CD4-positive, CD25-positive, alpha-beta regulatory T cell (primary cell): ENCODE data around the gene ADGRG6. TPM values are rescaled to one million over a fixed set of nuclear protein-coding genes. Genes with fewer than 3 reads are reported as not detected.

Experiments used
- ATAC-seq, 2 donors: fragments of 150-1000 bp; cut with Tn5 transposase; one replicate each; pipeline ENCODE4 v1.10.0; 2021; ENCODE audit warnings: low read depth in 2 of 2, moderate number of reproducible peaks in 2 of 2, moderate library complexity in 1 of 2
- DNase-seq, 3 donors: peaks; one replicate each; pipeline versions ENCODE4 v3.0.0 to v3.0.0-alpha.2; 2012 to 2022; ENCODE audit warnings: mixed read lengths in 1 of 3
- H3K27ac ChIP-seq: one replicate; pipeline ENCODE4 v1.7.0; 2013; ENCODE audit warnings: mild to moderate bottlenecking, low read length; ENCODE audit not compliant: insufficient read depth, poor library complexity, severe bottlenecking
- H3K27me3 ChIP-seq: one replicate; pipeline ENCODE4 v1.7.0; 2013; ENCODE audit warnings: low read length; ENCODE audit not compliant: control insufficient read depth, insufficient read depth
- H3K36me3 ChIP-seq: one replicate; pipeline ENCODE4 v1.7.0; 2013; ENCODE audit warnings: mild to moderate bottlenecking, low read length, moderate library complexity; ENCODE audit not compliant: control insufficient read depth, insufficient read depth
- H3K4me1 ChIP-seq: 2 replicates; pipeline ENCODE4 v1.7.0; 2013; ENCODE audit warnings: mild to moderate bottlenecking, low read length; ENCODE audit not compliant: insufficient read depth, control insufficient read depth, poor library complexity, severe bottlenecking
- H3K4me3 ChIP-seq: one replicate; pipeline ENCODE4 v1.7.0; 2013; ENCODE audit warnings: low read depth, mild to moderate bottlenecking, low read length, moderate library complexity
- H3K9me3 ChIP-seq, 2 experiments: 1 replicate in 1 of 2; 2 replicates in 1 of 2; pipeline ENCODE4 v1.7.0; 2013; ENCODE audit warnings: low read length in 2 of 2, mild to moderate bottlenecking in 1 of 2, moderate library complexity in 1 of 2; ENCODE audit not compliant: control insufficient read depth in 2 of 2
- H3K27ac Mint-ChIP-seq, 3 donors: one replicate each; pipeline ENCODE4 v1.8.0; 2020 to 2022; ENCODE audit warnings: mild to moderate bottlenecking in 3 of 3, mixed read lengths in 3 of 3, moderate library complexity in 2 of 3
- H3K27me3 Mint-ChIP-seq: one replicate; pipeline ENCODE4 v1.8.0; 2022; ENCODE audit warnings: mild to moderate bottlenecking, mixed read lengths
- H3K36me3 Mint-ChIP-seq: one replicate; pipeline ENCODE4 v1.8.0; 2020; ENCODE audit warnings: mixed read lengths
- H3K4me1 Mint-ChIP-seq, 4 donors: one replicate each; pipeline ENCODE4 v1.8.0; 2020 to 2022; ENCODE audit warnings: mixed read lengths in 4 of 4, mild to moderate bottlenecking in 1 of 4
- H3K4me3 Mint-ChIP-seq, 4 donors: one replicate each; pipeline ENCODE4 v1.8.0; 2020 to 2022; ENCODE audit warnings: mild to moderate bottlenecking in 4 of 4, mixed read lengths in 4 of 4, moderate library complexity in 3 of 4
- H3K9me3 Mint-ChIP-seq, 7 donors: one replicate each; pipeline ENCODE4 v1.8.0; 2020 to 2022; ENCODE audit warnings: mixed read lengths in 7 of 7, mild to moderate bottlenecking in 3 of 7, moderate library complexity in 2 of 7
- polyA plus RNA-seq, 4 donors: library from polyadenylated mRNA; unstranded; fragments of 300-500 nt; fragmentation: Illumina TruSeq; gene quantifications; one replicate each; pipeline ENCODE4 v1.2.3, GENCODE V29; 2021
- total RNA-seq: library from RNA; stranded (reverse); gene quantifications from one replicate; pipeline ENCODE4 v1.2.3, GENCODE V29; 2022

Gene ADGRG6
- total and polyA plus RNA-seq, 5 donors from 2014 or later = 0.74 TPM; not detected in 4

DNA sequence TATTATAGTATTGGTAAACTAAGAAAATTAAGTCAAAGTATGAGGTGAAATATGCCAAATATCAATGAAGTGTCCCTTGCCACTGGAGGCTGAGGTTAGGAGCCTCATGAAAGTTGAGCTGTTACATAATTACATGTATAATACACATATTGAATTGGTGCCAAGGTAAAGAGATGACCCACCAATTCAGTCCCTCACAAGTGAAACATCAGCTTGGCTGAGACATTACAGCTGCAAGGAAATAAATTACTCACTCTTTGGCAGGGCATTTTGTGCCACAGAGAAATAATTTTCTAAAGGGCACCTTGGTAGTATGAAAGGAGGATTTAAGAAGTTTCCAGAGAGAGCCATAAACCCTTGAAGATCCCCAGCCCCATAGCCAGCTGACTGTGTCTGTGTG is 127.4 kb downstream of the ADGRG6 start:
- Mint-ChIP-seq H3K4me1 (no peaks in the 10 kb centered on the region), H3K4me3 (no peak overlapping the region), H3K9me3 (peaks cover 0 to 7% (median 3%) of the 10 kb centered on the region in 7 donors), H3K36me3 (no peaks in the 10 kb centered on the region), H3K27me3 (no peaks in the 10 kb centered on the region), H3K27ac (no peak overlapping the region)
- Histone ChIP-seq H3K9me3 (no peaks in the 10 kb centered on the region), H3K36me3 (no peaks in the 10 kb centered on the region), H3K27me3 (no peaks in the 10 kb centered on the region), H3K27ac (no peak overlapping the region), H3K4me1 (no peaks in the 10 kb centered on the region), H3K4me3 (no peak overlapping the region)
- no peak for DNase-seq
- no peak for ATAC-seq

GRCh38 chr6:142433419-142433818 is 131.6 kb downstream of the ADGRG6 start:
- Mint-ChIP-seq H3K27me3 (no peaks in the 10 kb centered on the region), H3K27ac (no peak overlapping the region), H3K36me3 (no peaks in the 10 kb centered on the region), H3K4me3 (no peak overlapping the region), H3K4me1 (no peaks in the 10 kb centered on the region), H3K9me3 (peaks cover 0 to 2% (median 0%) of the 10 kb centered on the region in 7 donors)
- Histone ChIP-seq H3K9me3 (no peaks in the 10 kb centered on the region), H3K27me3 (no peaks in the 10 kb centered on the region), H3K4me1 (no peaks in the 10 kb centered on the region), H3K36me3 (no peaks in the 10 kb centered on the region), H3K27ac (no peak overlapping the region), H3K4me3 (no peak overlapping the region)
- DNase-seq (no peak), ATAC-seq (no peak)

GRCh38 chr6:142438898-142439297 is 137.1 kb downstream of the ADGRG6 start:
- Histone ChIP-seq H3K4me3 (no peak overlapping the region), H3K9me3 (no peaks in the 10 kb centered on the region), H3K36me3 (no peaks in the 10 kb centered on the region), H3K4me1 (no peaks in the 10 kb centered on the region), H3K27me3 (peaks cover 2% of the 10 kb centered on the region), H3K27ac (no peak overlapping the region)
- DNase-seq (no peak), ATAC-seq (no peak)
- H3K4me3 Mint-ChIP-seq = no peak overlapping the region
- H3K9me3 Mint-ChIP-seq = peaks cover 0 to 2% (median 0%) of the 10 kb centered on the region in 7 donors
- no peak overlapping the region for H3K27ac Mint-ChIP-seq
- peaks cover 4% of the 10 kb centered on the region for H3K27me3 Mint-ChIP-seq
- no peaks in the 10 kb centered on the region for H3K4me1 Mint-ChIP-seq
- no peaks in the 10 kb centered on the region for H3K36me3 Mint-ChIP-seq

GRCh38 chr6:142440600-142441293 is 138.9 kb downstream of the ADGRG6 start:
- ATAC-seq = no peak

GRCh38 chr6:142441716-142442115 is 139.9 kb downstream of the ADGRG6 start:
- H3K4me1 Mint-ChIP-seq = no peaks in the 10 kb centered on the region
- Histone ChIP-seq H3K27me3 (peaks cover 4% of the 10 kb centered on the region), H3K9me3 (no peaks in the 10 kb centered on the region), H3K36me3 (no peaks in the 10 kb centered on the region), H3K27ac (no peak overlapping the region), H3K4me3 (no peak overlapping the region), H3K4me1 (no peaks in the 10 kb centered on the region)
- ATAC-seq (no peak), DNase-seq (no peak)
- peaks cover 4% of the 10 kb centered on the region for H3K27me3 Mint-ChIP-seq
- H3K9me3 Mint-ChIP-seq = no peaks in the 10 kb centered on the region
- H3K4me3 Mint-ChIP-seq = no peak overlapping the region
- no peaks in the 10 kb centered on the region for H3K36me3 Mint-ChIP-seq
- H3K27ac Mint-ChIP-seq = no peak overlapping the region

More at GRCh38 chr6:142440600-142441293, 138.9 kb downstream of the ADGRG6 start:
- Mint-ChIP-seq H3K27me3 (peaks cover 4% of the 10 kb centered on the region), H3K9me3 (no peaks in the 10 kb centered on the region), H3K4me1 (no peaks in the 10 kb centered on the region), H3K4me3 (no peak overlapping the region), H3K36me3 (no peaks in the 10 kb centered on the region), H3K27ac (no peak overlapping the region)
- Histone ChIP-seq H3K4me3 (no peak overlapping the region), H3K4me1 (no peaks in the 10 kb centered on the region), H3K36me3 (no peaks in the 10 kb centered on the region), H3K27ac (no peak overlapping the region), H3K27me3 (peaks cover 4% of the 10 kb centered on the region), H3K9me3 (no peaks in the 10 kb centered on the region)
- DNase-seq = no peak

GRCh38 chr6:142443102-142443501 is 141.3 kb downstream of the ADGRG6 start:
- Mint-ChIP-seq H3K27ac (no peak overlapping the region), H3K27me3 (peaks cover 4% of the 10 kb centered on the region), H3K36me3 (no peaks in the 10 kb centered on the region), H3K4me3 (no peak overlapping the region), H3K4me1 (no peaks in the 10 kb centered on the region), H3K9me3 (no peaks in the 10 kb centered on the region)
- DNase-seq = no peak
- Histone ChIP-seq H3K4me1 (no peaks in the 10 kb centered on the region), H3K4me3 (no peak overlapping the region), H3K27ac (no peak overlapping the region), H3K27me3 (peaks cover 4% of the 10 kb centered on the region), H3K9me3 (no peaks in the 10 kb centered on the region), H3K36me3 (no peaks in the 10 kb centered on the region)
- no peak for ATAC-seq

DNA sequence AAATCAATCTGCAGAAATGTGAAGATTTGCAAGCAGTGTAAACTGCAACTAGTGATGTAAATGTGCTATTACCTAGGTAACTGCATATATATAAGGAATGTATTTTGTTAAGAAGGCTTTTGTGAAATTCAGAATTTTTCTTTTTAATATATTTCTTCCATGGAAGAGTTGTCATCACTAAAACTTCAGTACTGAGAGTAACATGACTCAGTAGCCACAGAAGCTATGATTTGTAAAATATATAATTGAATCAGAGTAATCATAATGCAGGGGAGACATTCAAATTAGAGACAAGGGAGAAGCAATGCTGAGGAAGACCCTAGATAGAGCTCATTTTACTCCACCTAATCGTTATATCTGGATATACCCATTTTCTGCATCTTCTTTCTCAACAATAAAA is 141.7 kb downstream of the ADGRG6 start:
- Mint-ChIP-seq H3K36me3 (no peaks in the 10 kb centered on the region), H3K4me1 (no peaks in the 10 kb centered on the region), H3K27ac (no peak overlapping the region), H3K9me3 (no peaks in the 10 kb centered on the region), H3K27me3 (peaks cover 4% of the 10 kb centered on the region), H3K4me3 (no peak overlapping the region)
- no peak for ATAC-seq
- Histone ChIP-seq H3K9me3 (no peaks in the 10 kb centered on the region), H3K27ac (no peak overlapping the region), H3K36me3 (no peaks in the 10 kb centered on the region), H3K4me1 (no peaks in the 10 kb centered on the region), H3K27me3 (peaks cover 4% of the 10 kb centered on the region), H3K4me3 (no peak overlapping the region)
- DNase-seq = no peak

DNA sequence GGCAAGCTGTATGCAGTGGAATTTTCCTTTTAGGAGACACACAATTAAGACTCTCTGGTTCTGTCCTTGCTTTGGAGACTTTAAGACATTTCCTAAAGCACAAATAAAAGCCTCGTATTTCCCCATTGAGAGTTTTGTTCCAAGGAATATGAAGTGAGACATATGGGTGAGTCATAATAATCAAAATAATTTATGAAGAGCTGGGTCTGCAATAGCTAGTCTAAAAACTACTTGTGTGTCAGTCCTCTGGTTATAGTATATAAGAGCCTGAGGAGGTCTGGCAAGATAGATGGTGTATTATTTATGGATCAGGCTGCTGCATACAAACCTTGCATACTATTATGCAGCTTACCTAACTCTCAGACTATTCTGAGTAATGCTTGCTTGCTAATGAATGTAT is 142.6 kb downstream of the ADGRG6 start:
- Histone ChIP-seq H3K4me1 (no peaks in the 10 kb centered on the region), H3K9me3 (no peaks in the 10 kb centered on the region), H3K36me3 (no peaks in the 10 kb centered on the region), H3K27me3 (peaks cover 4% of the 10 kb centered on the region), H3K27ac (no peak overlapping the region), H3K4me3 (no peak overlapping the region)
- Mint-ChIP-seq H3K27me3 (peaks cover 4% of the 10 kb centered on the region), H3K4me1 (no peaks in the 10 kb centered on the region), H3K9me3 (no peaks in the 10 kb centered on the region), H3K36me3 (no peaks in the 10 kb centered on the region), H3K4me3 (no peak overlapping the region), H3K27ac (no peak overlapping the region)
- DNase-seq (no peak), ATAC-seq (no peak)
